ENCODE measurements around the gene RFX3. TPM values are rescaled to one million over a fixed set of nuclear protein-coding genes. Genes with fewer than 3 reads are reported as not detected.

Gene RFX3
- total RNA-seq, 6 donors from 2014 or later: 7.3 to 32.0 (median 19.9) TPM

GRCh38 chr9:3371842-3372241 lies 154.0 kb downstream of the RFX3 start:
- ATAC-seq (ENCODE audit: low FRiP score in 2 of 2) (no peak), DNase-seq (no peak)
- no peaks in the 10 kb centered on the region for H3K27me3 ChIP-seq
- no peaks in the 10 kb centered on the region for H3K4me1 ChIP-seq
- 94 to 95% methylated on average over 2 of the region's 2 CpGs for WGBS, 2 donors
- H3K36me3 ChIP-seq: no peaks in the 10 kb centered on the region
- no peaks in the 10 kb centered on the region for H3K9me3 ChIP-seq
- H3K27ac ChIP-seq: no peak overlapping the region
- no peak overlapping the region for H3K4me3 ChIP-seq
- TF ChIP-seq POLR2AphosphoS5 (IDR thresholded peaks at IDR 0.05) (no peak), EP300 (IDR thresholded peaks at IDR 0.05) (no peak), CTCF (IDR thresholded peaks at IDR 0.05) (no peak), POLR2A (IDR thresholded peaks at IDR 0.05) (no peak)

- TF ChIP-seq POLR2AphosphoS5 (IDR thresholded peaks at IDR 0.05): no peak
- TF ChIP-seq POLR2A (IDR thresholded peaks at IDR 0.05): no peak
- no peak for TF ChIP-seq EP300 (IDR thresholded peaks at IDR 0.05)
- no peak for TF ChIP-seq CTCF (IDR thresholded peaks at IDR 0.05)
- DNase-seq: no peak
- no peak for ATAC-seq (ENCODE audit: low FRiP score in 2 of 2)
Measured at GRCh38 chr9:3370715-3371114, 155.1 kb downstream of the RFX3 start.

GRCh38 chr9:3367185-3367584 lies 158.6 kb downstream of the RFX3 start:
- Histone ChIP-seq H3K36me3 (no peaks in the 10 kb centered on the region), H3K27me3 (no peaks in the 10 kb centered on the region), H3K9me3 (no peaks in the 10 kb centered on the region), H3K27ac (no peak overlapping the region), H3K4me3 (no peak overlapping the region), H3K4me1 (no peaks in the 10 kb centered on the region)
- WGBS, 2 donors: 70 to 97% methylated on average over 2 of the region's 2 CpGs
- TF ChIP-seq EP300 (IDR thresholded peaks at IDR 0.05) (no peak), POLR2A (IDR thresholded peaks at IDR 0.05) (no peak), POLR2AphosphoS5 (IDR thresholded peaks at IDR 0.05) (no peak), CTCF (IDR thresholded peaks at IDR 0.05) (no peak)
- ATAC-seq (ENCODE audit: low FRiP score in 2 of 2): no peak
- no peak for DNase-seq

More at GRCh38 chr9:3370715-3371114, 155.1 kb downstream of the RFX3 start:
- Histone ChIP-seq H3K36me3 (no peaks in the 10 kb centered on the region), H3K27me3 (no peaks in the 10 kb centered on the region), H3K4me3 (no peak overlapping the region), H3K9me3 (no peaks in the 10 kb centered on the region), H3K27ac (no peak overlapping the region), H3K4me1 (no peaks in the 10 kb centered on the region)

- no peak for DNase-seq
- peaks cover 0 to 2% (median 0%) of the 10 kb centered on the region in 4 donors for H3K4me1 ChIP-seq
- WGBS, 2 donors: 97 to 100% methylated on average over 2 of the region's 2 CpGs
- H3K36me3 ChIP-seq: no peaks in the 10 kb centered on the region
- H3K9me3 ChIP-seq: no peaks in the 10 kb centered on the region
- H3K27me3 ChIP-seq: no peaks in the 10 kb centered on the region
- no peak for ATAC-seq (ENCODE audit: low FRiP score in 2 of 2)
- H3K27ac ChIP-seq: no peak overlapping the region
- H3K4me3 ChIP-seq: no peak overlapping the region
- TF ChIP-seq POLR2AphosphoS5 (IDR thresholded peaks at IDR 0.05): no peak
- TF ChIP-seq POLR2A (IDR thresholded peaks at IDR 0.05): no peak
- no peak for TF ChIP-seq EP300 (IDR thresholded peaks at IDR 0.05)
- TF ChIP-seq CTCF (IDR thresholded peaks at IDR 0.05): no peak
Measured at GRCh38 chr9:3361689-3362392, 164.0 kb downstream of the RFX3 start.

GRCh38 chr9:3361116-3361515 lies 164.7 kb downstream of the RFX3 start:
- DNase-seq (no peak), ATAC-seq (ENCODE audit: low FRiP score in 2 of 2) (no peak)
- Histone ChIP-seq H3K36me3 (no peaks in the 10 kb centered on the region), H3K4me1 (peaks cover 0 to 2% (median 0%) of the 10 kb centered on the region in 4 donors), H3K27ac (no peak overlapping the region), H3K4me3 (no peak overlapping the region), H3K9me3 (no peaks in the 10 kb centered on the region), H3K27me3 (no peaks in the 10 kb centered on the region)
- 55 to 81% methylated on average over 4 of the region's 4 CpGs for WGBS, 2 donors
- no peak for TF ChIP-seq CTCF (IDR thresholded peaks at IDR 0.05)
- no peak for TF ChIP-seq POLR2A (IDR thresholded peaks at IDR 0.05)
- TF ChIP-seq EP300 (IDR thresholded peaks at IDR 0.05): no peak
- TF ChIP-seq POLR2AphosphoS5 (IDR thresholded peaks at IDR 0.05): no peak
